Neural cell (in vitro differentiated cells): ENCODE results near the gene AK5.

Source experiments
- CTCF ChIP-seq: fragments of 450-650 bp; IDR thresholded peaks from 2 replicates; pipeline ENCODE4 v1.5.1; 2014; ENCODE audit warnings: antibody characterized with exemption, mild to moderate bottlenecking, moderate library complexity; ENCODE audit not compliant: poor library complexity, severe bottlenecking
- EZH2 ChIP-seq: fragments of 200-600, 300-800 bp; shearing (Covaris generic), sonication (generic); IDR thresholded peaks from 2 replicates; pipeline ENCODE4 v1.6.1; 2014; ENCODE audit warnings: antibody characterized with exemption, low read length, borderline replicate concordance, mild to moderate bottlenecking; ENCODE audit not compliant: insufficient read depth, poor library complexity, severe bottlenecking
- REST ChIP-seq: IDR thresholded peaks from 2 replicates; pipeline ENCODE4 v1.6.1; 2012; ENCODE audit warnings: borderline replicate concordance
- TAF1 ChIP-seq: IDR thresholded peaks from 2 replicates; pipeline ENCODE4 v1.6.1; 2012; ENCODE audit warnings: low read depth

GRCh38 chr1:77283701-77284425 lies 2.0 kb downstream of the AK5 start:
- no peak for TF ChIP-seq CTCF
- no peak for TF ChIP-seq EZH2
- no peak for TF ChIP-seq REST
- TF ChIP-seq TAF1 = no peak
